CD1c-positive myeloid dendritic cell (primary cell): Measurements from ENCODE around the gene YKT6.
"Not testable (repeated sequence)": the region's sequence is repeated elsewhere in the genome, so short reads cannot be mapped to it uniquely, and the experiment has no call there.

Experiments used
- DNase-seq: peaks from one replicate; pipeline ENCODE4 v3.0.0-alpha.2; 2016; ENCODE audit errors: extremely low spot score

Gene YKT6

GRCh38 chr7:44193011-44193802 is 7.6 kb upstream of the YKT6 start:
- no peak for DNase-seq

DNA sequence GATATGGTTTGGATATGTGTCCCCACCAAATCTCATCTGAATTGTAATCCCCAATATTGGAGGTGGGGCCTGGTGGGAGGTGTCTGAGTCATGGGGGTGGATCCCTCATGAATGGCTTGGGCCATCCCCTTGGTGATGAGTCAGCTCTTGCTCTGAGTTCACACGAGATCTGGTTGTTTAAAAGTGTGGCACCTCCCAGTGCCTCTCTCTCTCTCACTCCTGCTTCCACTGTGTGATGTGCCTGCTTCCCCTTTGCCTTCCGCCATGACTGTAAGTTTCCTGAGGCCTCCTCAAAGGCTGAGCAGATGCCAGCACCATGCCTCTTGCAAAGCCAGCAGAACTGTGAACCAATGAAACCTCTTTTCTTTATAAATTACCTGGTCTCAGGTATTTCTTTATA is 6.7 kb upstream of the YKT6 start:
- no peak for DNase-seq

- DNase-seq = no peak
Observed at GRCh38 chr7:44194562-44195145, 6.1 kb upstream of the YKT6 start.

DNA sequence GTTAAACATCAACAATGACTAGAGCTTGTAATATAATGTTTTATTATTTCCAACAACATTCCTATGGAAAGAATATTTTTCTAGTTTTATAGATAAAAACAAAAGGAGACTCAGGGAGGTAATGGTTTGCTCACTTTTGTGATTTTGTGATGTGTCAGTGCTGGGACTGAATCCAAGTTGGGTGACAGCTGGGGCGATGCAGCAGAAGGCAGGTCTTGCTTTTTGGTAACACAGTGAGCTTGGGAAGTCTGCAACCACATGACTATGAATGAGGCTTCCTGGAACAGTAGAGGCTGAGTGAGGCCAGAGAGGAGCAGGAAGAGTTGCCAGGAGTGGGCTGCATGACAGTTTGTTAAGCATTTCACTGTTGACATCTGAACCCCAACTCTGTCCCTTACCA is 4.9 kb upstream of the YKT6 start:
- DNase-seq = no peak

DNA sequence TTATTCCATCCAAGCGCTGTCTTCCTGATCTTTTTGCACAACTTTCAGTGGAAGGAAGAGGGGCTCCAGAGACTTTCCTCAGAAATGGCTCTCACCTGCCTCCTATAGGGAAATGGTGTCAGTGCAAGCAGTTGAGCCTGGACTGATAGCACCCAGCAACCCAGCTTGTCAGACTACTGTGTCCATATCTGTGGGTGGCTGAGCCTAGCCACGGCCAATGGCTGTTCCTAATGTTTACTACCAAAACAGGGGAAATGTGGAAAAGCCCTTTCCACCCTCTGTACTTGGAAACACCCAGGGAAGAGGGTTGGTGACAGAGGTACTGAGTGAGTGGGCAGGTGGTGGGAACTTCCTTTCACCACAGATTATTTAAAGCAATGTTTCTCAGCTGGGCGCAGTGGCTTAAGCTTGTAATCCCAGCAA is 4.3 kb upstream of the YKT6 start:
- peak; percentile 42 for DNase-seq

- DNase-seq = no peak
Observed at GRCh38 chr7:44197474-44197873, 3.3 kb upstream of the YKT6 start.

DNA sequence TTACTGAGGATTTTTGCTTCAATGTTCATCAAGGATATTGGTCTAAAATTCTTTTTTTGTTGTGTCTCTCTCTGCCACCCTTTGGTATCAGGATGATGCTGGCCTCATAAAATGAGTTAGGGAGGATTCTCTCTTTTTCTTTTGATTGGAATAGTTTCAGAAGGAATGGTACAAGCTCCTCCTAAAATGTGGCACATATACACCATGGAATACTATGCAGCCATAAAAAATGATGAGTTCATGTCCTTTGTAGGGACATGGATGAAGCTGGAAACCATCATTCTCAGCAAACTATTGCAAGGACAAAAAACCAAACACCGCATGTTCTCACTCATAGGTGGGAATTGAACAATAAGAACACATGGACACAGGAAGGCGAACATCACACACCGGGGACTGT is 615 bp upstream of the YKT6 start:
- not testable (repeated sequence) for DNase-seq

- no peak for DNase-seq
Observed at GRCh38 chr7:44201813-44202212, 1.0 kb downstream of the YKT6 start.

DNA sequence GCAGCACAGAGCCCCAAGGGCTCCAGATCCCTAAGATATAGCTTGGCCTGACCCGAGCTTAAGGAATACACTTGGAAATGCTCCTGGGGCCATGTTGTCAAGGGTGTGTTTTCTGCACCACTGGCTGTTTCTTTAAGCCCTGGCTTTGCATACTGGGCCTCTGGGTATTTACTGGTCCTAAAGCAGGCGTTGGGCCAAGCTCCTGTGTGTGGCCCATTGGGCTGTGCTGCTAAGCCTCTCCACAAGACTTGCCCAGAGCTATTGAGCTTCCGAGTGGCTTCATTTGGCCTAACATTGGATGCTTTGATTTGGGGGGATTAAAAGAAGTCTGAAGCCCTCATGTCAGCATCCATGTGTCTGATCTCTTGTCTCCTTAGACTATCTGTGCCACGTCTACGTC is 5.2 kb downstream of the YKT6 start:
- DNase-seq = no peak

DNA sequence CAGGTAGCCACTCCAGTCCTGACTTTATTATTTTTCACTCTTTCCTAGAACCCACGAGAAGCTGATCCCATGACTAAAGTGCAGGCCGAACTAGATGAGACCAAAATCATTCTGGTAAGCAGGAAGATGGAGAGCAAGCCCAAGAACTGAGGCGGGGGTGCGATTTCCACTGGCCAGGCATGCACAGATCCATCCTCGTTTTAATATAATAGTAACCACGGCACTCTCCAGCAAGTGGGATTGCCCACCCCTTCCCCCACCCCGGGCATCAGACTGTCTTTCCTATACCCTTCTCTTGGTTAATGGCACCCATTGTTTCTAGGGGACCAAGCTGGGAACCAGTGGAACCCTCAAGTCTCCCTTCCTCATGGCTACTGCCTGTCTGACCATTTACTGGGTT is 7.3 kb downstream of the YKT6 start:
- no peak for DNase-seq

DNA sequence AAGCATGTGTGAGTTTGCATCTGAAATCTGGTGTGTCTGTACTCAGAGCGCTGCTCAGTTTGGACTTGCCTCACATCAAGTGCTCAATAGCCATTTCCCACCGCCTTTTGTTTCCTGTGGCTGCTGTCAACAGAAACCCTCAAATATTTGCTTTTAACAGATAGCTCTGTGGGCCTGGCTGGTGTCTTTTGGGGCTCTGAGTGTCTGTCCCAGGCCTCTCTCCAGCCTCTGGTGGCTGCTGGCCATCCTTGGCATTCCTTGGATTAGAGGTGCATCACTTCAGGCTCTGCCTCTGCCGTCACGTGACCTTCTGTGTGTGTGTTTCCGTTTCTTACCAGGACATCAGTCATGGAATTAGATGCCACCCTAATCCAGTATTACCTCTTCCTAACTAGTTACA is 9.3 kb downstream of the YKT6 start:
- no peak for DNase-seq

DNA sequence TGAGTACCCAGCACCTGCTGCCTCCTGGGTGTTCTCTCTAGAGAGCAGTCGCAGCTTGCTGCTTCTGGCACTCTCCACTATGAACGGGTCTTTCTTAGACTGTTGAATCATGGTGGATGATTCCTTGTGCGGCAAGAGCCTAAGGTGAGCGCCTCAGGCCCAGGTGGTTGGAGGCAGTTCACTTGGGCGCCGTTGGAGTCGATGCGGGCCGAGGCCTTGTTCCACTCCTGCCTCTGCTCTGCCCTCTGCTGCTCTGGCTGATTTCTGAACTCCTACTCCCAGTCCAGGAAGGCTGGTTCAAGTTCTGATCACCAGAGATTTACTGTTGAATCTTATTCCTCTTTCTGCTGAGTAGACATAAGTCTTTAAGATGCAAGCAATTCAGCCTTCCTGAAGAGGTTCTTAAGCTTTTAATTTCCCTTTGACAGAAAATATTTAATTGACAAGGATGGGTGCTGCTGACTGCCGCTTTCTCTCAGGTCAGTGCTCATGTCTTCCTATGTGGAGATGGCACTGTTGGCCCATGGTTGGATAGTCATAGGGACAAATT is 10.4 kb downstream of the YKT6 start:
- no peak for DNase-seq

DNA sequence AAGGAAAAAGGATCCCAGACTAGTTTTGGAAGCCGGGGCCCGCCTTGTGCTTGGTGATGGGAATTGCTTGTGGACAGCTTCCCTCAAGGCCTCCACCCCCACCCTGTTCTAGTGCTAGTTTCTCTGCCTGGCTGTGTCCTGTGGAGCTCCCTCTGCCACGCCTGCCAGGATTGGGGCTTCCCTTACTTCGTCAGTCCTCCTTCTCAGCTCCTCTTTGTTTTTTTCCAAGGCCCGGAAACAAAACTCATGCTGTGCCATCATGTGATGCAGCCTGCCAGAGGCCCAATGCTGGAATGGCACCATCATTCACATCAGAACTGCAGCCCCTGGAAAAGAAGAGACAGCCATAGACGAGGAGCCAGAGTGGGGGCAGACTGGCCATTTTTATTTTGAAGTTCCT is 11.2 kb downstream of the YKT6 start:
- DNase-seq = no peak

GRCh38 chr7:44212581-44213184 is 11.9 kb downstream of the YKT6 start:
- no peak for DNase-seq

DNA sequence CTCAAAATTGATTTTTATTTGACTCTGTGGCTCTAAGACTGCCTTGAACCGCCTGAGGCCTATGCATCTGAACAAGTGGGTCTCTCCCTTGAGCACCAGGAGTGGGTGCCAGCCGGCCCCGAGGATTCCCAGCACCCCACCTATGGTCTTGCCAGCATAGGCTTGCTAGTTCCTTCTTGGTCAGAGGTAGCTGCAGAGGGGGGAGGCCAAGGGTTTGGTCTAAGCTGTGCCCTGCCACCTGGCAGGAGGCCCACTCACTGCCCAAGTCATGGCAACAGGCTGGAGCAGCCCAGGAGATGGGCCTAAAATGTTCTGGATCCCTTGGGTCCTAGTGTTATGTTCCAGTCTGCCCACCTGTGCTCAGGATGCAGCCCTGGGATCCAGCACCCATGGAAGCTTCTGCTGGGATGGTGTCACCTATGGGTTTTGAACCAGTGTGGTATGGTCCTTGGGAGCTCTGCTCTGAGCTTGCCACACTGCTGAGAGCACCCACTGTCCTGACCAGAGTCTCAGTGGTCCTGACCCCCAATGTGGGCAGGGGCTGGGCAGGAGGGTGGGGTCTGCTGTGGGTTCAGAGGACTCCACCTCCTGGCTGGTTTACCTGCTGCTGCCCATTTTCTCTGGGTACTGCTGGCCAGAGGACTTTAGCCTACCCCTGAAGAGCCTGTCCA is 12.6 kb downstream of the YKT6 start:
- DNase-seq = no peak

DNA sequence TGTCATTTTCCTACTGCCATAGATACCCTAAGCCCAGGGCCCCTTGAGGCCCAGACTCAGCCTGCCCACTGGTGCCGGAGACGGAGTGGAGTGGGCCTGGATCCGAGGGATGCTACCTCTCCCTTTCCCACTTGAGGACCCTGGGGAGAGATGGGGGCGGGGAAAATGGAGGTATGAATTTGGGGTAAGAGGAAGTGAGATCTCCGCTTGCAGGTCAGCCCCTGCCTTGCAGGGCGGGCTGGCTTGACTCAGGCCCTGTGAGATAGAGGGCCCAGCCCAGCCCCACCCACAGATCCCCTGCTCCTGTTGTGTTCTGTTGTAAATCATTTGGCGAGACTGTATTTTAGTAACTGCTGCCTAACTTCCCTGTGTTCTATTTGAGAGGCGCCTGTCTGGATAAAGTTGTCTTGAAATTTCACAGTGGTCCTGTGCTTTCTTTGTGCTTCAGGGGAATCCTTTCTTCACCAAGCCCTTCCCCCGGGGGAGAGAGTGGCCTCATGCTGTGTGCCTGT is 13.2 kb downstream of the YKT6 start:
- DNase-seq = no peak

DNA sequence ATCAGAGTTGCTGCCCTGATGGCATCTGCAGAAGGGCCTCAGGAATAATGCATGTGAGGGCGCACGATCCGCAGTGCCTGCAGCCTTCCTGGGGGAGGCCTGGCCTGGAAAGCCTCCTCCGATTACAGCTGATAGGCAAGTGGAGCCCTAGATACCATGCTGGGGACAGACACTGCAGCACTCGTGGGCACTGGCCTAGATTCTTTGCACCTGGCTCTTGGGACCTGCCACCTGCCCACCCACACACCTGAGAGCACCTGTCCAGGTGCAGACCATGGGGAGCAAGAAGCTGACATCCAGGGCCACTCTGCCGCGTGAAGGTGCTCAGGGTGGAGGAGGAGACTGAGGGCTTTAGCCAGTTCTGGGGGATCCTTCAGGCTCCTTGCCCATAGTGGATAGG is 14.8 kb downstream of the YKT6 start:
- no peak for DNase-seq

DNA sequence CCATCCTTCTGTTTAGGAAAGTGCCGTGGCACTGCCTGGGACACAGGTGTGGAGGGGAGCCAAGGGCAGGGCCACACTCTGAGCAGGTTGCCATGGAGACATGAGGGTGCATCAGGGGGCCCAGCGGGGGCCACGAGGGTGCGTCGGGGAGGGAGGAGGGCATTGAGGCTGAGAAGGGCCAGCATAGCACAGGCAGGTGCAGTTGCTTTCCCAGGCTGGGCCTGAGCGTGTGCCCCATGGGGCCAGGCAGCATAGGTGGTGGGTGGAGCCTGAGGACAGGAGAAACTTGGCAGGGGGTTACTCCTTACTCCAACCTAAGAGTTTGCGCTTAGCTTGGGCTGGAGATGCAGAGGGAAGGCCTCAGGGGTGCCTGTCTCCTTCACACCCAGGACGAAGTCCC is 15.2 kb downstream of the YKT6 start:
- DNase-seq = no peak

DNA sequence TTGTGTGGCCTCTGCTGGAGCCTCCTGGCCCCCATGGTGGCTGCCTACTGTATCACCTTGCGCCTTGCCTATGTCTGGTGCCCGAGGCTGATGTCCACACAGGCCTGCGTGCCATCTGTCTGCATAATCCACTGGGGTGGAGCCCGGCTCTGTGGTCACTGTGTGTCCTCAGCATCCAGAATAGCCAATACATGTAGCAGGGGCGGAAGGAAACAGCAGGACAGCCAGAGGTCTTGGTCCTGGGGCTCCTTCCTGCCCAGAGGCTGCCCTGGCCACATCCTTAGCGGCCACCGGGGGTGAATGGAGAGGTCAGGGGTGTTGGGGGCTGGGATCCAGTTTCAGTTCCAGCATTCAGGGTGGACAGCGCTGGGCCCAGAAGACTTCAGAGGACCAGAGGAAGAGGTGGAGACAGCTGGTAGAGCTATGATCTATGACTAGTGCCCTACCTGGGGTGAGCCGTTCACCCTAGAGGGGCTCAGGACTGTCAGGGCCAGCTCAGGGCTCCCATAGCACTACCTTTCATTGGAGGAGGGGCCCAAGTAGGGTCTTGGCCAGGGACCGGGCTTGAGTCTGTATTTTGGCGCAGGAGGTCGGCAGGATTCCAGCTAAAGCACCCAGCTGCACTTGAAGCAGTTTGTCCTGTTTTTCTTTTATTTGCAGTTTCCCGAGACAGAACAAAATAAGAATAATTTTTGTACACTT is 15.9 kb downstream of the YKT6 start:
- DNase-seq = no peak

DNA sequence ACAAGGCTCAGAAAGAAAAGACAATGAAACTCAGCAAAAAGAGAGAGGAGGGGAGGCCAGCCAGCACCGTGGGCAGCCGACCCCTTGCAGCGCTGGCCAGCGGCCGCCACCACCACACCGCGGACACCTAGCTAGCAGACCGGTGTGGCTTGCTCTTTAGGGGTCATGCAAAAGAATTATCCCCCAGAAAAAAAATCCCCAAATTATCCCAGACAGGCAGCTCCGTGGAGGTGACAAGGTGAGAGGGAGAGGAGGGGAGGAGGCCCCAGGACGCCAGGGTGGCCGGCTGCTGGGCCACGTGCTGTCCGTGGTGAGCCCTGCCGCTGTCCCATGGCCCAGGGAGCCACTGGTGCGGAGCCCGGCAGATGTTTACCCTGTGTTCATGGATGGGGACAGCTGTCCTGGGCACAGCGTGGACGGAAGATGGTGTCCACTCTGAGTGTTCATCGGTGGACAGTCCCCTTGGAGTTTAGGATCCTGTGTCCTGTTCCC is 16.5 kb downstream of the YKT6 start:
- DNase-seq = no peak

GRCh38 chr7:44217852-44218402 is 17.1 kb downstream of the YKT6 start:
- DNase-seq = no peak
